SK-N-SH treated with all-trans-retinoic acid at 6 μM for 48 hours (cell line): ENCODE measurements around the gene DNLZ.

Source experiments
- ESRRG ChIP-seq: fragments of 250-450 bp; sonication (Bioruptor Pico); IDR thresholded peaks from 2 replicates; pipeline ENCODE4 v1.6.1; 2021; ENCODE audit warnings: mild to moderate bottlenecking
- PATZ1 ChIP-seq: fragments of 250-450 bp; sonication (Bioruptor Pico); IDR thresholded peaks from 2 replicates; pipeline ENCODE4 v1.8.0; 2020; ENCODE audit warnings: mild to moderate bottlenecking, moderate library complexity, borderline replicate concordance
- ZC3H10 ChIP-seq: fragments of 250-450 bp; sonication (Bioruptor Pico); IDR thresholded peaks from 2 replicates; pipeline ENCODE4 v1.5.1; 2021; ENCODE audit warnings: mild to moderate bottlenecking, moderate library complexity
- ZNF8 ChIP-seq: fragments of 450-650 bp; formaldehyde crosslinking; IDR thresholded peaks from 2 replicates; pipeline ENCODE4 v1.5.0; 2020; ENCODE audit warnings: mild to moderate bottlenecking, moderate library complexity
- TF ChIP-seq, protein P1 (sequence below): fragments of 250-450 bp; sonication (Bioruptor Pico); IDR thresholded peaks from 2 replicates; pipeline ENCODE4 v1.5.1; 2020; ENCODE audit warnings: low read depth, mild to moderate bottlenecking, moderate library complexity
- TF ChIP-seq, protein P2 (sequence below): fragments of 250-450 bp; sonication (Bioruptor Pico); IDR thresholded peaks from 2 replicates; pipeline ENCODE4 v1.8.0; 2021; ENCODE audit warnings: low read depth, mild to moderate bottlenecking, moderate library complexity, borderline replicate concordance
- TF ChIP-seq, protein P3 (sequence below): fragments of 250-450 bp; sonication (Bioruptor Pico); IDR thresholded peaks from 2 replicates; pipeline ENCODE4 v1.5.0; 2020; ENCODE audit warnings: mild to moderate bottlenecking, moderate library complexity

DNA sequence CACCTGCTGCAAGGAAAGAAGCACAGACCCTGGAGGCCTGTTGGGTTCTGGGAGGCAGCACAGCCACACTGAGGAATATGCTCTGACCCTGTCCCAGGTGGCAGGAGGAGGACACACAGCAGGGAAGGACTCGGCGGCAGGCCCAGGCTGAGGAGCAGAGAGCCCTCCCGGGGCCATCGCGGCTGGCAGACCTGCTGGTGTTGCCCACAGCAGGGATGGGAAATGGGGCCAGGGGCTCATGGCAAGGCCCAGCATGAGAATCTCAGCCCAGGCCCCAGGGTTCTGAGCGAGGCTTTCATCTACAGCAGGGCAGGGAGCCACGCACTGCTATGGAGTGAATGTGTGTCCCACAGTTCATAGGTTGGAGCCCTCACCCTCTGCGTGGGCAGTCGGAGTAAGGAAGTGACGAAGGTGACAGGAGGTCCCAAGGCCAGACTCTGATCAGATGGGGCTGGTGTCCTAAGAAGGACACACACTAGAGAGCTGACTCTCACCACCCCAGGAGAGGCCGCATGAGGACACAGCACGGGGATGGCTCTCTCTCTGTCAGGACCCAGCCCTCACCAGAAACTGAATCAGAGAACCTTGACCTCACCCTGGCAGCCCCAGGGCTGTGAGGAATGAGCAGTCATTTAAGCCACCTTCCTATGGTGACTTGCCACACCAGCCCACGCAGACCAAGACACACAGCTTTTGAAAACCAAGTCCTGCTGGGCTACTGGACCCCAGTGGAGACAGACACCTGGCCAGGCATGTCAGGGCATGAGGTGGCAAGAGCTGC, 46.5 kb downstream of the DNLZ start:
- no peak for TF ChIP-seq PATZ1 (CRISPR knock-in tag)
- no peak for TF ChIP-seq ESRRG (CRISPR knock-in tag)
- TF ChIP-seq, protein P1, sequence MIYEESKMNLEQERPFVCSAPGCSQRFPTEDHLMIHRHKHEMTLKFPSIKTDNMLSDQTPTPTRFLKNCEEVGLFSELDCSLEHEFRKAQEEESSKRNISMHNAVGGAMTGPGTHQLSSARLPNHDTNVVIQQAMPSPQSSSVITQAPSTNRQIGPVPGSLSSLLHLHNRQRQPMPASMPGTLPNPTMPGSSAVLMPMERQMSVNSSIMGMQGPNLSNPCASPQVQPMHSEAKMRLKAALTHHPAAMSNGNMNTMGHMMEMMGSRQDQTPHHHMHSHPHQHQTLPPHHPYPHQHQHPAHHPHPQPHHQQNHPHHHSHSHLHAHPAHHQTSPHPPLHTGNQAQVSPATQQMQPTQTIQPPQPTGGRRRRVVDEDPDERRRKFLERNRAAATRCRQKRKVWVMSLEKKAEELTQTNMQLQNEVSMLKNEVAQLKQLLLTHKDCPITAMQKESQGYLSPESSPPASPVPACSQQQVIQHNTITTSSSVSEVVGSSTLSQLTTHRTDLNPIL (CRISPR knock-in tag), result no peak
- TF ChIP-seq ZNF8, result no peak
- no peak for TF ChIP-seq ZC3H10 (CRISPR knock-in tag)
- TF ChIP-seq, protein P2, sequence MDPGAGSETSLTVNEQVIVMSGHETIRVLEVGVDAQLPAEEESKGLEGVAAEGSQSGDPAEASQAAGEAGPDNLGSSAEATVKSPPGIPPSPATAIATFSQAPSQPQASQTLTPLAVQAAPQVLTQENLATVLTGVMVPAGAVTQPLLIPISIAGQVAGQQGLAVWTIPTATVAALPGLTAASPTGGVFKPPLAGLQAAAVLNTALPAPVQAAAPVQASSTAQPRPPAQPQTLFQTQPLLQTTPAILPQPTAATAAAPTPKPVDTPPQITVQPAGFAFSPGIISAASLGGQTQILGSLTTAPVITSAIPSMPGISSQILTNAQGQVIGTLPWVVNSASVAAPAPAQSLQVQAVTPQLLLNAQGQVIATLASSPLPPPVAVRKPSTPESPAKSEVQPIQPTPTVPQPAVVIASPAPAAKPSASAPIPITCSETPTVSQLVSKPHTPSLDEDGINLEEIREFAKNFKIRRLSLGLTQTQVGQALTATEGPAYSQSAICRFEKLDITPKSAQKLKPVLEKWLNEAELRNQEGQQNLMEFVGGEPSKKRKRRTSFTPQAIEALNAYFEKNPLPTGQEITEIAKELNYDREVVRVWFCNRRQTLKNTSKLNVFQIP (CRISPR knock-in tag), result no peak
- TF ChIP-seq, protein P3, sequence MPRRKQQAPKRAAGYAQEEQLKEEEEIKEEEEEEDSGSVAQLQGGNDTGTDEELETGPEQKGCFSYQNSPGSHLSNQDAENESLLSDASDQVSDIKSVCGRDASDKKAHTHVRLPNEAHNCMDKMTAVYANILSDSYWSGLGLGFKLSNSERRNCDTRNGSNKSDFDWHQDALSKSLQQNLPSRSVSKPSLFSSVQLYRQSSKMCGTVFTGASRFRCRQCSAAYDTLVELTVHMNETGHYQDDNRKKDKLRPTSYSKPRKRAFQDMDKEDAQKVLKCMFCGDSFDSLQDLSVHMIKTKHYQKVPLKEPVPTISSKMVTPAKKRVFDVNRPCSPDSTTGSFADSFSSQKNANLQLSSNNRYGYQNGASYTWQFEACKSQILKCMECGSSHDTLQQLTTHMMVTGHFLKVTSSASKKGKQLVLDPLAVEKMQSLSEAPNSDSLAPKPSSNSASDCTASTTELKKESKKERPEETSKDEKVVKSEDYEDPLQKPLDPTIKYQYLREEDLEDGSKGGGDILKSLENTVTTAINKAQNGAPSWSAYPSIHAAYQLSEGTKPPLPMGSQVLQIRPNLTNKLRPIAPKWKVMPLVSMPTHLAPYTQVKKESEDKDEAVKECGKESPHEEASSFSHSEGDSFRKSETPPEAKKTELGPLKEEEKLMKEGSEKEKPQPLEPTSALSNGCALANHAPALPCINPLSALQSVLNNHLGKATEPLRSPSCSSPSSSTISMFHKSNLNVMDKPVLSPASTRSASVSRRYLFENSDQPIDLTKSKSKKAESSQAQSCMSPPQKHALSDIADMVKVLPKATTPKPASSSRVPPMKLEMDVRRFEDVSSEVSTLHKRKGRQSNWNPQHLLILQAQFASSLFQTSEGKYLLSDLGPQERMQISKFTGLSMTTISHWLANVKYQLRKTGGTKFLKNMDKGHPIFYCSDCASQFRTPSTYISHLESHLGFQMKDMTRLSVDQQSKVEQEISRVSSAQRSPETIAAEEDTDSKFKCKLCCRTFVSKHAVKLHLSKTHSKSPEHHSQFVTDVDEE (CRISPR knock-in tag), result no peak
